ENCODE measurements around the gene HIBADH. TPM values are rescaled to one million over a fixed set of nuclear protein-coding genes. Genes with fewer than 3 reads are reported as not detected.

The HIBADH gene
- total RNA-seq, 4 donors from 2014 or later, result 49.3 to 70.9 (median 58.9) TPM

GRCh38 chr7:27704422-27705199 lies 41.9 kb upstream of the HIBADH start:
- ATAC-seq, result no peak
- TF ChIP-seq EP300 (IDR thresholded peaks at IDR 0.05), result no peak
- TF ChIP-seq POLR2AphosphoS5 (IDR thresholded peaks at IDR 0.05), result no peak
- no peak for TF ChIP-seq CTCF (IDR thresholded peaks at IDR 0.05)
- no peak for TF ChIP-seq POLR2A (IDR thresholded peaks at IDR 0.05)
- Histone ChIP-seq H3K27ac (no peak overlapping the region), H3K4me3 (no peak overlapping the region), H3K27me3 (peaks cover 7% of the 10 kb centered on the region), H3K36me3 (no peaks in the 10 kb centered on the region), H3K9me3 (no peaks in the 10 kb centered on the region), H3K4me1 (no peaks in the 10 kb centered on the region)
- 42 to 67% methylated on average over 3 of the region's 3 CpGs for WGBS, 2 donors (ENCODE audit: low coverage in 1 of 2)

- H3K27ac ChIP-seq, result no peak overlapping the region
- TF ChIP-seq POLR2A (IDR thresholded peaks at IDR 0.05), result no peak
- no peak for TF ChIP-seq POLR2AphosphoS5 (IDR thresholded peaks at IDR 0.05)
- no peak for TF ChIP-seq EP300 (IDR thresholded peaks at IDR 0.05)
- no peak for TF ChIP-seq CTCF (IDR thresholded peaks at IDR 0.05)
- H3K36me3 ChIP-seq, result no peaks in the 10 kb centered on the region
- 100% methylated on average over 1 of the region's 1 CpG for WGBS, 2 donors (ENCODE audit: low coverage in 1 of 2)
- ATAC-seq, result no peak
- H3K4me1 ChIP-seq, result no peaks in the 10 kb centered on the region
- no peak overlapping the region for H3K4me3 ChIP-seq
- H3K9me3 ChIP-seq, result no peaks in the 10 kb centered on the region
- peaks cover 7% of the 10 kb centered on the region for H3K27me3 ChIP-seq
These were observed 40.5 kb upstream of the HIBADH start for GRCh38 chr7:27703181-27703580.

GRCh38 chr7:27700501-27700900 lies 37.8 kb upstream of the HIBADH start:
- WGBS, 2 donors (ENCODE audit: low coverage in 1 of 2), result 77 to 86% methylated on average over 6 of the region's 6 CpGs
- Histone ChIP-seq H3K4me1 (no peaks in the 10 kb centered on the region), H3K27me3 (peaks cover 7% of the 10 kb centered on the region), H3K4me3 (no peak overlapping the region), H3K36me3 (no peaks in the 10 kb centered on the region), H3K27ac (no peak overlapping the region), H3K9me3 (no peaks in the 10 kb centered on the region)
- ATAC-seq, result no peak
- no peak for TF ChIP-seq POLR2A (IDR thresholded peaks at IDR 0.05)
- no peak for TF ChIP-seq EP300 (IDR thresholded peaks at IDR 0.05)
- no peak for TF ChIP-seq POLR2AphosphoS5 (IDR thresholded peaks at IDR 0.05)
- TF ChIP-seq CTCF (IDR thresholded peaks at IDR 0.05), result no peak

- no peak overlapping the region for H3K27ac ChIP-seq
- H3K4me1 ChIP-seq, result no peaks in the 10 kb centered on the region
These were observed 37.1 kb upstream of the HIBADH start for GRCh38 chr7:27699751-27700150.

More at GRCh38 chr7:27699751-27700150, 37.1 kb upstream of the HIBADH start:
- no peak for ATAC-seq
- H3K9me3 ChIP-seq, result no peaks in the 10 kb centered on the region
- 85 to 96% methylated on average over 2 of the region's 2 CpGs for WGBS, 2 donors (ENCODE audit: low coverage in 1 of 2)
- no peaks in the 10 kb centered on the region for H3K36me3 ChIP-seq
- TF ChIP-seq POLR2A (IDR thresholded peaks at IDR 0.05) (no peak), EP300 (IDR thresholded peaks at IDR 0.05) (no peak), CTCF (IDR thresholded peaks at IDR 0.05) (no peak), POLR2AphosphoS5 (IDR thresholded peaks at IDR 0.05) (no peak)
- no peak overlapping the region for H3K4me3 ChIP-seq
- H3K27me3 ChIP-seq, result peaks cover 7% of the 10 kb centered on the region
